ENCODE measurements around the gene ASB10. TPM values are rescaled to one million over a fixed set of nuclear protein-coding genes. Genes with fewer than 3 reads are reported as not detected.
A peak's percentile ranks its signal among the peaks of the same experiment; 100 is the strongest.

ASB10 gene
- total RNA-seq, 2 donors from 2014 or later: not detected

DNA sequence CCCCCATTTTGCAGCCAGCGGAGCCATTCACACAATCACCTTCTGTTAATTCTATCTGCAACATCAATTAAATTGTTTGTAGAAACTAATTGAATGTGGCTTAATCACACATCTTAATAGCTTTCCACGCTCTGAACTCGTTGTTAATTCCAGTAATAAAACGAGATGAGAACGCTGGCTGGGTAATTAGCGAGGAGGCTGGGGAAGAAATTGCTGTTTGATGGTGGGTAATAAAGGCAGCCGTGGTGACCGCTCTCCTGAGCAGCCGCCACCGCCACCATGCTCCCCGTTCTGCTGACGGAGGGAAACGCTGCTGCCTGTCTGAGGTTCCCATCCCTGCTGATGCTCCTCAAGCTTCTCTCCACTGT, 55.8 kb downstream of the ASB10 start:
- Mint-ChIP-seq H3K36me3 (ENCODE audit: insufficient read depth in 2 of 2) (no peaks in the 10 kb centered on the region), H3K4me3 (no peak overlapping the region), H3K27ac (peak overlapping the region; percentile 45), H3K4me1 (ENCODE audit: low read depth) (no peaks in the 10 kb centered on the region), H3K9me3 (no peaks in the 10 kb centered on the region), H3K27me3 (ENCODE audit: low read depth) (no peaks in the 10 kb centered on the region)
- ATAC-seq (replicated peaks in 1 of 2) (no peak), DNase-seq (no peak)

DNA sequence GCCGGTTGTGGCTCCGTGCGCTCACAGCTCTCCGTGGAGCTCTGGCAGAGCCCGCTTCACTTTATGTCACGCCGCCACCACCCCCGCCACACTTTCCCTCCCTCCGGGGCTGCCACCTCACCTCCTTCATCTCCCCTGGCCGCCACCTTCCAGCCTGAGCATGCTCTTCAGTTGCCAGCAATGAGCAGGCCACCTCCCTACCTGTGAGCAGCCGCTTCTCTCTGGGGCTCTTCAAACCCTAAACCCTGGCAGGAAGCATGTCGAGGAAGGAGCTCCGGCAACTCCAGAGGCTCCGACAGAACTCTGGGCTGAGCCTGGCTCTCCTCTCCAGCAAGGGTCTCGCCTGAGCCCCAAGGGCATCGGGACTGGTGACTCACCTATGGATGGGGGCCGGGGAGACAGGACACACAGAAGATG, 56.3 kb downstream of the ASB10 start:
- Mint-ChIP-seq H3K36me3 (ENCODE audit: insufficient read depth in 2 of 2) (no peaks in the 10 kb centered on the region), H3K9me3 (no peaks in the 10 kb centered on the region), H3K4me3 (no peak overlapping the region), H3K27me3 (ENCODE audit: low read depth) (no peaks in the 10 kb centered on the region), H3K4me1 (ENCODE audit: low read depth) (no peaks in the 10 kb centered on the region), H3K27ac (no peak overlapping the region)
- DNase-seq: no peak
- ATAC-seq (replicated peaks in 1 of 2): no peak

DNA sequence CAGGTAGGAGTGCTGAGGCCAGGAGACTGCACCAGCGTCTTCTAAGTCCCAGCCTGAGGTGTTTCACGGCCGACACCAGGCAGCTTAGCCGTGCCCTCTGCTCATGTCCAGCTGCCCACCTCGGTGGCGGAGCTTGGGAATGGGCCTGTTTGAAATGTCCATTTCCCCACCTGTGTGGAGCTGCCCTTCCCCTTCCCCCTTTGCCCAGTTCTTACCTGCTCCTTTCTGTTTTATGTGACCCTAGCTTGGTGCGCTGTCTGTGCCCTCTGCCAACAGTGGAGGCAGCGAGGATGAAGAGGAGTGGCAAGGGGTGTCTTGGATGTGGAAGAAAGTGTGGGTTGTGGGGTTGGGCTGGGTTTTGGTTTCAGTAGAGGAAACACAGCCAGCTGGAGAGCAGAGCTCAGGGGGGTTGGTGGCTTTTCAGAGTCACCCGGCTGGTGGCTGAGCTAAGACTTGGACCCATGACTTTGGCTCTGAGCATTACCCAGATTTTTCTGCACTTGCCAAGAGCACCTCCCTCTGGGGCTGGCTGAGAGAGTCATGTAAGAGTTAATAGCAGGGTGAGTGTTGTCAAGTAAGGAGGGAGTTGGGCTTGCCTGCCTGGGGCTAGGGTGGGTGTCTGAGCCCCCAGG, 57.0 kb downstream of the ASB10 start:
- DNase-seq: no peak
- H3K27me3 Mint-ChIP-seq (ENCODE audit: low read depth): no peaks in the 10 kb centered on the region
- H3K9me3 Mint-ChIP-seq: no peaks in the 10 kb centered on the region
- no peak overlapping the region for H3K27ac Mint-ChIP-seq
- no peaks in the 10 kb centered on the region for H3K36me3 Mint-ChIP-seq (ENCODE audit: insufficient read depth in 2 of 2)
- H3K4me1 Mint-ChIP-seq (ENCODE audit: low read depth): no peaks in the 10 kb centered on the region
- H3K4me3 Mint-ChIP-seq: no peak overlapping the region
- ATAC-seq (replicated peaks in 1 of 2): no peak

DNA sequence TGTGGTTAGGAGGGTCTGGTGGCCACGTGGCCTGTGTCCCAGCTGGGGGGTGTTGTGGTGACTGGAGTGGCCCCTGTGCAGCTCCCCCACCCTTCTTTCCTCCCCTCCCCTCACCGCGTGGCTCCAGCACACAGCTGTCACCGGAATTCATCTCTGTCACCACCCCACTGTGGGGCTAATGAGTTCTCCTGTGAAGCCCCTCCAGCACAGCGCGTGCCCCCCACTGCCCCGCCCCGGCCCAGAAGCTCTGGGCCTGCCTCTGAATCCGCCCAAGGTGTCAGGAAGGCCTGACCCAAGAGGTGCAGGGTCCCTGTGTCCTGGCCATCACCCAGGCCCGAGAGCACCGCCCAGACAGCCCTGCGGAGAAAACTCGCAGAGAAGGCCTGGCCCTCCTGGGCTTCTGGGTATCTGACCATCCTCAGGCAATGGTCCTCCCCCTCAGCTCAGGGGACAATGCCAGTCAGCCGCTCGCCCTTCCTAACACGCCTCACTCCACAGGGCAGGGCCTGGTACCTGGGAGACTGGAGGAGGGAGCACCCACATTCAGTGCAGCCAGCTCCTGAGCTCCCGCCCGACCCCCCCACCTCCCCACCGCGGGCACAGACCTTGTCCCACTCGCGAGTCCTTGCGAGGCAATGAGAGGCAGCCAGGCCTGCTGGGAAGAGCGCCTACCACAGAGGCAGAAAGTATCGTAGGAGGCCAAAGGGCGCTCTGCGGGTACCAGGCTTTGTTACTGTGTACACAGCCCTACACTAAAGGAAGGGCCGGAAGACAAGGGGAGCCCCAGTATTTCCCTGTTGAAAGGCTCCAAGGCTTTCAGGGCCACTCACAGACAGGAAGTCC, 57.7 kb downstream of the ASB10 start:
- DNase-seq: no peak
- no peak for ATAC-seq (replicated peaks in 1 of 2)
- no peaks in the 10 kb centered on the region for H3K4me1 Mint-ChIP-seq (ENCODE audit: low read depth)
- no peak overlapping the region for H3K27ac Mint-ChIP-seq
- no peaks in the 10 kb centered on the region for H3K36me3 Mint-ChIP-seq (ENCODE audit: insufficient read depth in 2 of 2)
- H3K9me3 Mint-ChIP-seq: no peaks in the 10 kb centered on the region
- no peak overlapping the region for H3K4me3 Mint-ChIP-seq
- no peaks in the 10 kb centered on the region for H3K27me3 Mint-ChIP-seq (ENCODE audit: low read depth)

- Mint-ChIP-seq H3K4me3 (no peak overlapping the region), H3K27ac (no peak overlapping the region), H3K36me3 (ENCODE audit: insufficient read depth in 2 of 2) (no peaks in the 10 kb centered on the region), H3K27me3 (ENCODE audit: low read depth) (no peaks in the 10 kb centered on the region), H3K4me1 (ENCODE audit: low read depth) (peaks cover 6% of the 10 kb centered on the region), H3K9me3 (no peaks in the 10 kb centered on the region)
- ATAC-seq (replicated peaks in 1 of 2) (no peak), DNase-seq (no peak)
These were observed 58.3 kb downstream of the ASB10 start for GRCh38 chr7:151128716-151129115.

DNA sequence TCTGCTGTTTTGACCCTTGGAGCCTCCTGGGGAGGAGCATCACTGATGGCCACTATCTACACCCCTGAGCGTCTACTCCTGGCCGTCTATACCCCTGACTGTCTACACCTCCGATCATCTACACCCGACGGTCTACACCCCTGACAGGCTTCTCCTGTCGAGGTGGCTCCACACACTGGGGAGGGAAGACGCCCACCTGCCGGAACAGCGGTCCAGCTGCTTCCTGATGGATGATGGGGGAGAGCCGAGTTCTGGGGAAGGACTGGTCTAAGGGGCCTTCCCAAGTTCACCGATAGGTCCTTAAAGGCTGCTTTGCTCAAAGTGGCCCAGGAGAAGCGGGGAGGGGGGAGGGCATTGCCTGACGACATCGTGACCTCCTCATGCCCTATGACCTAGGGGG, 58.9 kb downstream of the ASB10 start:
- no peak overlapping the region for H3K4me3 Mint-ChIP-seq
- H3K27me3 Mint-ChIP-seq (ENCODE audit: low read depth): no peaks in the 10 kb centered on the region
- DNase-seq: no peak
- no peaks in the 10 kb centered on the region for H3K9me3 Mint-ChIP-seq
- H3K27ac Mint-ChIP-seq: no peak overlapping the region
- peaks cover 7% of the 10 kb centered on the region for H3K4me1 Mint-ChIP-seq (ENCODE audit: low read depth)
- H3K36me3 Mint-ChIP-seq (ENCODE audit: insufficient read depth in 2 of 2): no peaks in the 10 kb centered on the region
- ATAC-seq (replicated peaks in 1 of 2): no peak

DNA sequence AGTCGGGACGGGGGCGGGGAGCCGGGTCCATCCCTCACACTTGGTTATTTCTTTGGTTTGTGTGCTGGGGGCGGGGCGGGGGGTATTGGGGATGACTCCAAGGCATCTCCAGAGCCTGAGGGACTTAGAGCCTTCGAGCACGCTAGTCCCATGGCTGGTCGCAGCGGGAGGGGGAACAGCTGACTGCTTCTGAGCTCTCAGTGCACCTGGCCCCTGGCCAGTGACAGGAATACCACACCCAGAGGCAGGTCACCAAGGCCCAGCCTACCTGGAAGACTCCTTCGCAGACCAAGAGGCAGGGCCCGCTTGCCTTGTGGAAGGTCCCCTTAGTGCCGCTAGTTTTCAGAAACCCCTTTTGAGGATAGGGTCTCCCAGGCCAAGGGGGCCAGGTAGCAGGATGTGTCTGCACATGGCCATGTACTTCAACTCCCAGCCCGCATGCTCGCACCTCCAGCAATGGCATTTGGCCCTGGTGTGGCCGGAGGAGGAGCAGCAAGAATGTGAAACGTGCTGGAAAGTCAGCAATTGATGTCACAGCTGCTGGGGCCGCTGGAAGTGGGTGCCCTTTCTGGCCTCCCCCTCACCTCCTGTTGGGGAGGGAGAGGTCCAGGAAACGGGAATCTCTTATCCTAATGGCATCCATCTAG, 60.4 kb downstream of the ASB10 start:
- H3K9me3 Mint-ChIP-seq: no peaks in the 10 kb centered on the region
- no peak for DNase-seq
- H3K27ac Mint-ChIP-seq: no peak overlapping the region
- no peak for ATAC-seq (replicated peaks in 1 of 2)
- H3K4me1 Mint-ChIP-seq (ENCODE audit: low read depth): peaks cover 7% of the 10 kb centered on the region
- H3K4me3 Mint-ChIP-seq: no peak overlapping the region
- no peaks in the 10 kb centered on the region for H3K27me3 Mint-ChIP-seq (ENCODE audit: low read depth)
- H3K36me3 Mint-ChIP-seq (ENCODE audit: insufficient read depth in 2 of 2): no peaks in the 10 kb centered on the region

DNA sequence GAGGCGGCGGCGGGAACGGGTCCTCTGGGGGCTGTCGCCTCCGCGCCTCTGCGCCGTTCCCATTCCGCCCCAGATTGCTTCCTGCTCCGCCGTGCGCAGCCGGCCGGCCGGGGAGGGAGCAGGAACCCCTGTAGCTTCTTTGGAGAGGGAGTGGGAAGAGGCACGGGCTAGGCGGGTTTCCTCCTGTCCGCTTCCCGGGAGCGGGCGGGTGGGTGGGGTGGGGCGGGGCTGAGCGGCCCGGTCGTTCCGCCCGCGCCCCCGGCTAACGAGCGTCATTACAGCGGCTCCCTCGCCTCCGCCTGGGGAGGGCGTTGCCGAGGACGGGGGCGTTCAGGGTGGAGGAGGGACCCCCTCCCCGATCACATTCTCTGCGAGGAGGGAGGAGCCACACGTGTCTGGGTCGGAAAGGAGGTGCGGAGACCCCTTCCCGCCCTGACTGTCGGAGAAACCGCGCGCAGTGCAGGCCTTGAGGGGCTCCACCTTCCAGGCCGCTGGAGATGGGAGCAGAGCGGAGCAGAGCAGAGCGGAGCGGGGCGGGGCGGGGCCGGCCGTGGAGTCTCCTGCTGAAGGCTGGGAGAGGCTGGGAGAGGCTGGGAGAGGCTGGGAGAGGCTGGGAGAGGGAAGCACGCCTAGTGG, 61.1 kb downstream of the ASB10 start:
- Mint-ChIP-seq H3K4me3 (no peak overlapping the region), H3K4me1 (ENCODE audit: low read depth) (peaks cover 7% of the 10 kb centered on the region), H3K36me3 (ENCODE audit: insufficient read depth in 2 of 2) (no peaks in the 10 kb centered on the region), H3K27me3 (ENCODE audit: low read depth) (no peaks in the 10 kb centered on the region), H3K27ac (no peak overlapping the region), H3K9me3 (no peaks in the 10 kb centered on the region)
- ATAC-seq (replicated peaks in 1 of 2) (no peak), DNase-seq (no peak)

Other genes with a start within 250 kb of the ASB10 start
- under 1 TPM; 0.72 to 0.77 TPM for gene KCNH2, start 208.9 kb downstream of the ASB10 start, total RNA-seq
- 1 to 10 TPM; 6.8 to 8.1 TPM for gene NOS3, start 196.2 kb downstream of the ASB10 start, total RNA-seq
- 10 to 100 TPM in 1 of 2 donors, 1 to 10 TPM in 1; 9.0 to 10.1 TPM for gene ATG9B, start 162.8 kb downstream of the ASB10 start, total RNA-seq
- 10 to 100 TPM; 46.6 to 49.6 TPM for gene ABCB8, start 158.8 kb downstream of the ASB10 start, total RNA-seq
- 10 to 100 TPM; 14.4 to 15.7 TPM for gene ASIC3, start 138.7 kb downstream of the ASB10 start, total RNA-seq
- gene CDK5, start 129.4 kb downstream of the ASB10 start, total RNA-seq: 10 to 100 TPM in 1 of 2 donors, 1 to 10 TPM in 1; 9.4 to 11.6 TPM
- 10 to 100 TPM; 73.7 to 75.6 TPM for gene SLC4A2, start 127.7 kb downstream of the ASB10 start, total RNA-seq
- gene FASTK, start 106.4 kb downstream of the ASB10 start, total RNA-seq: 10 to 100 TPM; 55.4 to 59.8 TPM
- gene TMUB1, start 103.8 kb downstream of the ASB10 start, total RNA-seq: 10 to 100 TPM; 67.3 to 68.5 TPM
- gene AGAP3, start 100.8 kb downstream of the ASB10 start, total RNA-seq: 10 to 100 TPM; 26.9 to 28.4 TPM
- not detected for gene GBX1, start 19.6 kb downstream of the ASB10 start, total RNA-seq
- 1 to 10 TPM; 3.4 to 4.4 TPM for gene H2BK1, start 23.2 kb upstream of the ASB10 start, total RNA-seq
- gene ABCF2, start 40.0 kb upstream of the ASB10 start, total RNA-seq: 10 to 100 TPM; 29.7 to 31.9 TPM
- 10 to 100 TPM; 30.3 to 42.1 TPM for gene CHPF2, start 45.2 kb upstream of the ASB10 start, total RNA-seq
- gene SMARCD3, start 61.4 kb upstream of the ASB10 start, total RNA-seq: 1 to 10 TPM; 6.5 to 8.2 TPM
- 10 to 100 TPM; 79.0 to 84.1 TPM for gene NUB1, start 154.6 kb upstream of the ASB10 start, total RNA-seq
- 1 to 10 TPM in 1 of 2 donors, under 1 TPM in 1; 0.53 to 1.0 TPM for gene WDR86, start 222.8 kb upstream of the ASB10 start, total RNA-seq

Measured in activated T-cell treated with anti-CD3 and anti-CD28 coated beads, Interleukin-2, amount 50 U/mL, for 72 hours (primary cell).